KMS-11 (cell line): ENCODE results near the gene DCBLD1.

Experiments
- H2AFZ ChIP-seq: fragments of 200-600 bp; sonication (generic); 2 replicates; pipeline ENCODE4 v1.6.1; 2016; ENCODE audit warnings: antibody characterized with exemption, mixed run types, low read depth
- H3K27ac ChIP-seq: fragments of 200-600 bp; sonication (generic); 2 replicates; pipeline ENCODE4 v1.6.1; 2016; ENCODE audit warnings: mild to moderate bottlenecking, mixed run types
- H3K27me3 ChIP-seq: fragments of 200-600 bp; sonication (generic); 2 replicates; pipeline ENCODE4 v1.6.1; 2017; ENCODE audit warnings: mild to moderate bottlenecking, low read depth, mixed run types, moderate library complexity; ENCODE audit not compliant: insufficient read depth
- H3K36me3 ChIP-seq: fragments of 200-600 bp; sonication (generic); 2 replicates; pipeline ENCODE4 v1.6.1; 2017; ENCODE audit warnings: mild to moderate bottlenecking, mixed run types; ENCODE audit not compliant: insufficient read depth
- H3K4me1 ChIP-seq: fragments of 200-600 bp; sonication (generic); 2 replicates; pipeline ENCODE4 v1.6.1; 2016; ENCODE audit warnings: mild to moderate bottlenecking, low read depth, mixed run types; ENCODE audit not compliant: poor library complexity, severe bottlenecking
- H3K4me2 ChIP-seq: fragments of 200-600 bp; sonication (generic); 2 replicates; pipeline ENCODE4 v1.7.0; 2016; ENCODE audit warnings: mild to moderate bottlenecking, mixed run types
- H3K4me3 ChIP-seq: fragments of 200-600 bp; sonication (generic); IDR thresholded peaks from 2 replicates; pipeline ENCODE4 v1.6.1; 2017; ENCODE audit warnings: low read depth, low read length, mixed read lengths; ENCODE audit not compliant: insufficient read depth
- H3K79me2 ChIP-seq: fragments of 200-600 bp; sonication (generic); 2 replicates; pipeline ENCODE4 v1.6.1; 2016; ENCODE audit warnings: low read depth, mixed run types; ENCODE audit not compliant: insufficient read depth
- H3K9ac ChIP-seq: fragments of 200-600 bp; sonication (generic); 2 replicates; pipeline ENCODE4 v1.6.1; 2016; ENCODE audit warnings: mild to moderate bottlenecking, mixed run types
- H4K20me1 ChIP-seq: fragments of 200-600 bp; sonication (generic); 2 replicates; pipeline ENCODE4 v1.6.1; 2016; ENCODE audit warnings: mild to moderate bottlenecking, mixed run types; ENCODE audit not compliant: insufficient read depth
- TF ChIP-seq, protein P1 (sequence below): fragments of 200-600 bp; sonication (generic); conservative IDR thresholded peaks from 2 replicates; pipeline ENCODE4 v1.6.1; 2017; ENCODE audit warnings: low read depth, mild to moderate bottlenecking, antibody characterized with exemption, low read length, moderate library complexity, mixed read lengths

Gene DCBLD1

DNA sequence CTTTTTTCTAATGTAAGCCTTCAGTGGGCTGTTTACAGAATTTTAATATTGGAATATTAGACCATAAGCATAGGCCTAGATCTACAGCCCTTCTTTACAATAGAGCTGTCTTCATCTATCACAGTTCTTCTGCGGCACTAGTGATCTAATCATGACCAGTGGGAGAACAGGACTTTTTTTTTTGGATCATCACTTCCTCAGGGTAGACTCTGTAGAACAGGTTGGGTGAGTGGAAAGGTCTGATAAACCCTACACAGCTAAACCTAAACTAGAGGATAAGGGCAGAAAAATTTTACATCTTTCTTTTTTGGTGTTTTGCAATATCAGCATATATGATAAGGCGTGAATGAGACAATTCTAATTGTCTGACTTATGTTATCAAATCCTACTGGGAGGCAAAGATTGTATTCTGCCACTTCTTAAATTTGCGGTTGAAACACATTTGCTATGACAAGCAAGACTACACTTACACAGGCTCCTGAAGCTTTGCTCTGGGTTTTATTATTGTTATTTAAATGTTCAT, 67.7 kb downstream of the DCBLD1 start:
- Histone ChIP-seq H3K79me2 (no peaks in the 10 kb centered on the region), H3K4me3 (no peak overlapping the region), H2AFZ (no peak overlapping the region), H3K27ac (no peak overlapping the region), H3K4me2 (no peak overlapping the region), H4K20me1 (0 out of 2 replicates have a peak, but pooled peaks cover 6% of the 10 kb centered on the region), H3K27me3 (peaks cover 20% of the 10 kb centered on the region; the same call in 1 of the 2 replicates), H3K36me3 (no peaks in the 10 kb centered on the region), H3K4me1 (peaks cover 36% of the 10 kb centered on the region), H3K9ac (no peak overlapping the region)
- TF ChIP-seq, protein P1, sequence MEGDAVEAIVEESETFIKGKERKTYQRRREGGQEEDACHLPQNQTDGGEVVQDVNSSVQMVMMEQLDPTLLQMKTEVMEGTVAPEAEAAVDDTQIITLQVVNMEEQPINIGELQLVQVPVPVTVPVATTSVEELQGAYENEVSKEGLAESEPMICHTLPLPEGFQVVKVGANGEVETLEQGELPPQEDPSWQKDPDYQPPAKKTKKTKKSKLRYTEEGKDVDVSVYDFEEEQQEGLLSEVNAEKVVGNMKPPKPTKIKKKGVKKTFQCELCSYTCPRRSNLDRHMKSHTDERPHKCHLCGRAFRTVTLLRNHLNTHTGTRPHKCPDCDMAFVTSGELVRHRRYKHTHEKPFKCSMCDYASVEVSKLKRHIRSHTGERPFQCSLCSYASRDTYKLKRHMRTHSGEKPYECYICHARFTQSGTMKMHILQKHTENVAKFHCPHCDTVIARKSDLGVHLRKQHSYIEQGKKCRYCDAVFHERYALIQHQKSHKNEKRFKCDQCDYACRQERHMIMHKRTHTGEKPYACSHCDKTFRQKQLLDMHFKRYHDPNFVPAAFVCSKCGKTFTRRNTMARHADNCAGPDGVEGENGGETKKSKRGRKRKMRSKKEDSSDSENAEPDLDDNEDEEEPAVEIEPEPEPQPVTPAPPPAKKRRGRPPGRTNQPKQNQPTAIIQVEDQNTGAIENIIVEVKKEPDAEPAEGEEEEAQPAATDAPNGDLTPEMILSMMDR = no peak

DNA sequence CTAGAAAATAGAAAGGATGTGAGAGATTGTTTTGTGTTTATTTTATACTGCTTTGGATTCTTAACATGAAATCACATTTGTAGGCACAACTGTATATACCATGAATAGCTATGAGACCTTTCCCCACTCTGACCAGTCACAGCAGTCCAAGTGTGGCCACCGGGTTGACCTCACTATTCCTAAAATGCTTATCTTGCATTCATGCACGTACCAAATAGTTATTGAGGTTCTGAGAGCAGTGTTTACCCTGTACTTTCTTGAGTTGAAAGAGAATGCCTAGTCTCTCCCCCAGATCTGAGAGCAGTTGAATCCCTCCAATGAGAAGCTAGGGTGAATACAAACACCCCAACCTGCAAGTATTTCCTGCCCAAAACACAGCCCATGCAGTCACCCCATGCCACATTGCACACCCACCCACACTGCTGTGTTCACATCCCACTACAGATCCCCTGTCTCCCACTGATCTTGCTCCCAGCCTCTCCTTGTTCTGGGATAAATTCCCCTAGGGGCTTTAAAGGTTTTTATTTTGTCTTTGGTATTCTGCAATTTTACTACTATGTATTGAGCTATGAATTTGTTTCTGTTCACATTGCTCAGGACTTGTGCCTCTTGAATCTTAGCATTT, 68.3 kb downstream of the DCBLD1 start:
- no peaks in the 10 kb centered on the region for H3K36me3 ChIP-seq
- no peak overlapping the region for H2AFZ ChIP-seq
- 0 out of 2 replicates have a peak, but pooled peaks cover under 1% of the 10 kb centered on the region for H4K20me1 ChIP-seq
- H3K4me3 ChIP-seq = no peak overlapping the region
- peaks cover 30% of the 10 kb centered on the region for H3K4me1 ChIP-seq
- H3K79me2 ChIP-seq = no peaks in the 10 kb centered on the region
- no peak overlapping the region for H3K9ac ChIP-seq
- peaks cover 20% of the 10 kb centered on the region; the same call in 1 of the 2 replicates for H3K27me3 ChIP-seq
- TF ChIP-seq, protein P1 = no peak
- no peak overlapping the region for H3K4me2 ChIP-seq
- H3K27ac ChIP-seq = no peak overlapping the region

DNA sequence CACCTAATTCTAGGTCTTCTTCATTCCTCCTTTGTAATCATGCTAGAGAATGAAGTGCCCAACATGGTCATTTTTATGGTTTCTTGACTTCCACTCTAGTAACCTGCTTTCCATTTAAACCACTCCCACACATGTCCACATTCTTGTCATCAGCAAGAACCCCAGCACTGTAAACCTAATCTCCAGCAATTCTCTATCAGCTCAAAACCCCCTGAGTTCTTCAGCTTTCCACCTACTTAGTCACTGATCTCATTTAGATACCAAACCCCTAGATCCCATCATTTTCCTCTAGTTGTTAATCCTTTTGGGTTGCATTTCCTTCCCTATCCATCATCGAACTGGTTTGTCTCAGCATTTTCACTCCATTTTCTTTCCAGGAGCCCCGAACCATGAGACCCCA, 70.1 kb downstream of the DCBLD1 start:
- H3K27me3 ChIP-seq = peaks cover 11% of the 10 kb centered on the region; the same call in 1 of the 2 replicates
- no peaks in the 10 kb centered on the region for H4K20me1 ChIP-seq
- no peaks in the 10 kb centered on the region for H3K36me3 ChIP-seq
- H3K4me3 ChIP-seq = no peak overlapping the region
- no peak overlapping the region for H3K4me2 ChIP-seq
- H3K9ac ChIP-seq = no peak overlapping the region
- H3K27ac ChIP-seq = no peak overlapping the region
- H3K4me1 ChIP-seq = peaks cover 27% of the 10 kb centered on the region
- TF ChIP-seq, protein P1 = no peak
- no peak overlapping the region for H2AFZ ChIP-seq
- H3K79me2 ChIP-seq = no peaks in the 10 kb centered on the region

DNA sequence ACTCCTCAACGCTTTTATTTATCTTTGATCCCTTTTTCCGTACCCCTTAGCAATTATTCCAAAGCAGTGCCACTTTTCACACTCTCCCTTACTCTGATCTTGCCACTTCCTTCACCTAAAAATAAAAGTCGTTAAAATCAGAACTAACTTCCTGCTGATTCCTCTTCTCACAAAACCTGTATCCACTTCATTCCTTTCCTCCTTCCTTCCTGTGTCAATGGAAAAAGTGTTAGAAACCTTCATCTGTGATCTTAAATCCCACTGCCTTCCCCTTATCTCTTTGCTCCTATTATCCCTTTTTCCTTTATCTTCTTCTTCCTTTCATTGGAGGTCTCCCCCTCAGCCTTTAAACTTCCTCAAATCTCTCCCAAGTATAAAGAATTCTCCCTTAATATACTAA, 70.7 kb downstream of the DCBLD1 start:
- Histone ChIP-seq H3K4me3 (no peak overlapping the region), H3K27me3 (peaks cover 9% of the 10 kb centered on the region; the same call in 1 of the 2 replicates), H3K9ac (no peak overlapping the region), H3K36me3 (no peaks in the 10 kb centered on the region), H3K4me1 (peaks cover 26% of the 10 kb centered on the region), H2AFZ (no peak overlapping the region), H4K20me1 (no peaks in the 10 kb centered on the region), H3K4me2 (no peak overlapping the region), H3K79me2 (no peaks in the 10 kb centered on the region), H3K27ac (no peak overlapping the region)
- TF ChIP-seq, protein P1 = no peak
